Stimulated activated naive B cell treated with anti-CD40 and anti-IgM and Interleukin-4, amounts not matched to agents 10 μg/mL and 1 μg/mL and 100 μg/mL, for 72 hours (primary cell): ENCODE data around the gene FIS1.

Experiments
- ATAC-seq, 2 donors: fragments of 150-1000 bp; cut with Tn5 transposase; replicated peaks; 2 replicates each; pipeline ENCODE4 v1.10.0; 2021; ENCODE audit warnings: moderate library complexity in 1 of 2
- DNase-seq: peaks from one replicate; pipeline ENCODE4 v3.0.0; 2021
- H3K27ac Mint-ChIP-seq: one replicate; pipeline ENCODE4 v1.8.0; 2022; ENCODE audit warnings: mild to moderate bottlenecking, mixed read lengths
- H3K27me3 Mint-ChIP-seq, 2 donors: one replicate each; pipeline ENCODE4 v1.8.0; 2022; ENCODE audit warnings: mixed read lengths in 2 of 2
- H3K36me3 Mint-ChIP-seq, 2 donors: one replicate each; pipeline ENCODE4 v1.8.0; 2022; ENCODE audit warnings: mixed read lengths in 2 of 2, mild to moderate bottlenecking in 1 of 2
- H3K4me1 Mint-ChIP-seq, 2 donors: one replicate each; pipeline ENCODE4 v1.8.0; 2022; ENCODE audit warnings: mixed read lengths in 2 of 2, mild to moderate bottlenecking in 1 of 2
- H3K4me3 Mint-ChIP-seq, 2 donors: one replicate each; pipeline ENCODE4 v1.8.0; 2022; ENCODE audit warnings: mild to moderate bottlenecking in 2 of 2, mixed read lengths in 2 of 2, moderate library complexity in 1 of 2
- H3K9me3 Mint-ChIP-seq, 2 donors: one replicate each; pipeline ENCODE4 v1.8.0; 2022; ENCODE audit warnings: mixed read lengths in 2 of 2, mild to moderate bottlenecking in 1 of 2

The FIS1 gene

GRCh38 chr7:101198476-101198875, 46.4 kb downstream of the FIS1 start:
- Mint-ChIP-seq H3K9me3 (no peaks in the 10 kb centered on the region), H3K4me1 (peaks cover 5 to 24% of the 10 kb centered on the region in 2 donors), H3K27me3 (peaks cover 36 to 64% of the 10 kb centered on the region in 2 donors), H3K27ac (no peak overlapping the region), H3K36me3 (no peaks in the 10 kb centered on the region), H3K4me3 (no peak overlapping the region)
- ATAC-seq, result no peak
- DNase-seq, result no peak

- Mint-ChIP-seq H3K36me3 (no peaks in the 10 kb centered on the region), H3K27ac (no peak overlapping the region), H3K4me1 (peaks cover 5 to 22% of the 10 kb centered on the region in 2 donors), H3K27me3 (peaks cover 34 to 62% of the 10 kb centered on the region in 2 donors), H3K9me3 (no peaks in the 10 kb centered on the region), H3K4me3 (no peak overlapping the region)
- DNase-seq (no peak), ATAC-seq (no peak)
Measured at GRCh38 chr7:101197991-101198390, 46.9 kb downstream of the FIS1 start.

GRCh38 chr7:101195884-101196283, 49.0 kb downstream of the FIS1 start:
- no peaks in the 10 kb centered on the region for H3K36me3 Mint-ChIP-seq
- ATAC-seq, result no peak
- H3K4me1 Mint-ChIP-seq, result peaks cover 3 to 13% of the 10 kb centered on the region in 2 donors
- peaks cover 19 to 44% of the 10 kb centered on the region in 2 donors for H3K27me3 Mint-ChIP-seq
- DNase-seq, result no peak
- H3K4me3 Mint-ChIP-seq, result no peak overlapping the region
- no peak overlapping the region for H3K27ac Mint-ChIP-seq
- no peaks in the 10 kb centered on the region for H3K9me3 Mint-ChIP-seq
